ENCODE results near the gene CCM2. TPM values are rescaled to one million over a fixed set of nuclear protein-coding genes. Genes with fewer than 3 reads are reported as not detected.

Gene CCM2
- total and polyA plus RNA-seq, 4 donors, result 21.7 to 57.6 (median 51.1) TPM

- DNase-seq, result no peak
- Histone ChIP-seq H3K9me3 (ENCODE audit: control insufficient read depth in 4 of 4, insufficient read depth in 3 of 4, low read length in 3 of 4) (no peaks in the 10 kb centered on the region), H3K36me3 (ENCODE audit: control insufficient read depth in 4 of 4, insufficient read depth in 4 of 4, low read length in 4 of 4) (peaks cover 23 to 59% (median 38%) of the 10 kb centered on the region in 4 donors), H3K27me3 (ENCODE audit: control insufficient read depth in 3 of 3, insufficient read depth in 3 of 3, low read length in 2 of 3) (no peaks in the 10 kb centered on the region), H3K4me3 (no peak overlapping the region), H3K9ac (ENCODE audit: insufficient read depth in 1 of 2, low read length in 2 of 2) (no peak overlapping the region), H3K4me1 (ENCODE audit: control insufficient read depth in 5 of 5, insufficient read depth in 5 of 5, low read length in 5 of 5) (no peaks in the 10 kb centered on the region), H3K27ac (ENCODE audit: low read depth in 1 of 2, low read length in 1 of 2) (no peak overlapping the region)
- TF ChIP-seq, protein P1, sequence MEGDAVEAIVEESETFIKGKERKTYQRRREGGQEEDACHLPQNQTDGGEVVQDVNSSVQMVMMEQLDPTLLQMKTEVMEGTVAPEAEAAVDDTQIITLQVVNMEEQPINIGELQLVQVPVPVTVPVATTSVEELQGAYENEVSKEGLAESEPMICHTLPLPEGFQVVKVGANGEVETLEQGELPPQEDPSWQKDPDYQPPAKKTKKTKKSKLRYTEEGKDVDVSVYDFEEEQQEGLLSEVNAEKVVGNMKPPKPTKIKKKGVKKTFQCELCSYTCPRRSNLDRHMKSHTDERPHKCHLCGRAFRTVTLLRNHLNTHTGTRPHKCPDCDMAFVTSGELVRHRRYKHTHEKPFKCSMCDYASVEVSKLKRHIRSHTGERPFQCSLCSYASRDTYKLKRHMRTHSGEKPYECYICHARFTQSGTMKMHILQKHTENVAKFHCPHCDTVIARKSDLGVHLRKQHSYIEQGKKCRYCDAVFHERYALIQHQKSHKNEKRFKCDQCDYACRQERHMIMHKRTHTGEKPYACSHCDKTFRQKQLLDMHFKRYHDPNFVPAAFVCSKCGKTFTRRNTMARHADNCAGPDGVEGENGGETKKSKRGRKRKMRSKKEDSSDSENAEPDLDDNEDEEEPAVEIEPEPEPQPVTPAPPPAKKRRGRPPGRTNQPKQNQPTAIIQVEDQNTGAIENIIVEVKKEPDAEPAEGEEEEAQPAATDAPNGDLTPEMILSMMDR (IDR thresholded peaks at IDR 0.05; ENCODE audit: control extremely low read depth, extremely low read depth), result no peak
- WGBS, 2 donors, result 94 to 95% methylated on average over 16 of the region's 16 CpGs
- no peak for ATAC-seq (ENCODE audit: insufficient read depth, low FRiP score)
These were observed 100.1 kb downstream of the CCM2 start for GRCh38 chr7:45099891-45100760.

DNA sequence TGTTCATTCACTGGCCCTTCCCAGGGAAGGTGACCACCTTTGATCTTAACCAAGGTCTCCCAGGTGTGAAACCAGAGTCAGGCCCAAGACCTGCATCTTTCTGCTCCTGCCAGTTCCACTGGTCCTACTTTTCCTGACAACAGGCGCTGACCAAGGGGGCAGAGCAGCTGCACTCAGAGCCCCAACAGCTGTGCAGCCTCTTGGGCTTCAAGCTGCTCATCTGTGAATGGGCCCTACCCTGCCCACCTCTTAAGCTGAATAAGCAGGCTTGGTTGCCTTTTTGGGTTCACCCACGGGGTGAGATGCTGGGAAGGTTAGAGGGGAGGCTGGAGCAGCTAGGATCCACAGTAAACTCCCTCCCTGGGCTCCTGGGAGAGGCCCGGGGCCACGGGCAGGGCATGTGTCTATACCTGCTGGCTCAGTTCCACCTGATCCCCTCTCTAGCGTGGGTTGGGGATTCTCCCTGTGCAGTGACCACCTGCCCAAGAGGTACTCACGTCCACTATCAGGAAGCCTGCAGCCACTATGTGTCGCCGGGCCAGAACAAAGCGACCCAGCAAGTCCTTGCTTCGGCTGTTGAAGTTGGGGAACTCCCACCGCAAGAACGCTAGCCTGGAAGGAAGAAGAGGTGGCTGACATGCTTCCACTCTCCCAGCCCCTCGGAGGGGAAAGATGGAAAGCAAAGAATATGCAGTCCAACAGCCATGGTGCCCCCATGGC is 100.9 kb downstream of the CCM2 start:
- DNase-seq (peak in 1 of 3 donors; percentile 10), ATAC-seq (ENCODE audit: insufficient read depth, low FRiP score) (no peak)
- TF ChIP-seq, protein P1 (IDR thresholded peaks at IDR 0.05; ENCODE audit: control extremely low read depth, extremely low read depth), result no peak
- H3K27me3 ChIP-seq (ENCODE audit: control insufficient read depth in 3 of 3, insufficient read depth in 3 of 3, low read length in 2 of 3), result no peaks in the 10 kb centered on the region
- no peaks in the 10 kb centered on the region for H3K4me1 ChIP-seq (ENCODE audit: control insufficient read depth in 5 of 5, insufficient read depth in 5 of 5, low read length in 5 of 5)
- H3K36me3 ChIP-seq (ENCODE audit: control insufficient read depth in 4 of 4, insufficient read depth in 4 of 4, low read length in 4 of 4), result peaks cover 31 to 67% (median 44%) of the 10 kb centered on the region in 4 donors
- H3K9me3 ChIP-seq (ENCODE audit: control insufficient read depth in 4 of 4, insufficient read depth in 3 of 4, low read length in 3 of 4), result no peaks in the 10 kb centered on the region
- H3K27ac ChIP-seq (ENCODE audit: low read depth in 1 of 2, low read length in 1 of 2), result no peak overlapping the region
- H3K9ac ChIP-seq (ENCODE audit: insufficient read depth in 1 of 2, low read length in 2 of 2), result no peak overlapping the region
- no peak overlapping the region for H3K4me3 ChIP-seq
- WGBS, 2 donors, result 95% methylated on average over 13 of the region's 13 CpGs

DNA sequence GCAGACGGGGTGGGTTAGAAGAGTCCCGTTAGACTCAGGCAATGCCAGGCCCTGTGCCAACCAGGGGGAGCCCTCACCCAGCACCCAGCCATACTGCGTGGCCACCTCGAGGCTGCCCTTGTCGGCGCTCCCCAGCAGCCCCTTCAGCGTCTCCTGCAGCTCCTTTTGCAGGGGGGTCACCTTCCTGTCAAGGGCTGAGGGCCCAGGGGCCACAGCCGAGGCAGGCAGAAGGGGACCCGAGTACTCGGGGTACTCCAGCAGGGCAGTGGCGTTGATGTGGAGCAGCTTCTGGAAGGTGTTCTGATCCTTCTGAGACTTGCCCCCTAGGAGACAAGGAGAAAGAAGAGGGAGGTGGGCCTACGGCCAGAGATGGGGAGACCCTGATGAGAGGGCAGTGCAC is 101.7 kb downstream of the CCM2 start:
- Histone ChIP-seq H3K27me3 (ENCODE audit: control insufficient read depth in 3 of 3, insufficient read depth in 3 of 3, low read length in 2 of 3) (no peaks in the 10 kb centered on the region), H3K4me3 (no peak overlapping the region), H3K27ac (ENCODE audit: low read depth in 1 of 2, low read length in 1 of 2) (no peak overlapping the region), H3K4me1 (ENCODE audit: control insufficient read depth in 5 of 5, insufficient read depth in 5 of 5, low read length in 5 of 5) (no peaks in the 10 kb centered on the region), H3K36me3 (ENCODE audit: control insufficient read depth in 4 of 4, insufficient read depth in 4 of 4, low read length in 4 of 4) (peaks cover 36 to 71% (median 46%) of the 10 kb centered on the region in 4 donors), H3K9ac (ENCODE audit: insufficient read depth in 1 of 2, low read length in 2 of 2) (no peak overlapping the region), H3K9me3 (ENCODE audit: control insufficient read depth in 4 of 4, insufficient read depth in 3 of 4, low read length in 3 of 4) (no peaks in the 10 kb centered on the region)
- DNase-seq, result no peak
- ATAC-seq (ENCODE audit: insufficient read depth, low FRiP score), result no peak
- TF ChIP-seq, protein P1 (IDR thresholded peaks at IDR 0.05; ENCODE audit: control extremely low read depth, extremely low read depth), result no peak
- 93 to 95% methylated on average over 12 of the region's 12 CpGs for WGBS, 2 donors

All from lung (tissue), 12 donors.